ENCODE measurements around the gene RAB40C.

- no peak for TF ChIP-seq EP300 (IDR thresholded peaks at IDR 0.05)
- TF ChIP-seq POLR2A (IDR thresholded peaks at IDR 0.05): no peak
These were observed 4.5 kb upstream of the RAB40C start for GRCh38 chr16:585351-585750.

Data from sigmoid colon (tissue), 4 donors.